GM23338 (cell line): Measurements from ENCODE around the gene MRPL2. TPM values are rescaled to one million over a fixed set of nuclear protein-coding genes. Genes with fewer than 3 reads are reported as not detected.

Experiments
- ATAC-seq: fragments of 200-7000 bp; cut with Tn5 transposase; 3 replicates; pipeline ENCODE4 v1.9.1; 2020
- DNase-seq: peaks from one replicate; pipeline ENCODE4 v3.0.0-alpha.2; 2015; ENCODE audit warnings: low spot score
- H2AFZ ChIP-seq: fragments of 200-600 bp; sonication (generic); 2 replicates; pipeline ENCODE4 v1.8.0; 2016; ENCODE audit warnings: antibody characterized with exemption, mild to moderate bottlenecking, moderate library complexity
- H3F3A ChIP-seq: fragments of 200-600 bp; sonication (generic); replicated peaks from 2 replicates; pipeline ENCODE4 v1.8.0; 2017; ENCODE audit warnings: antibody characterized with exemption, mixed run types, low read depth
- H3K27ac ChIP-seq: fragments of 200-600 bp; sonication (generic); 2 replicates; pipeline ENCODE4 v1.6.1; 2016; ENCODE audit warnings: low read depth
- H3K27me3 ChIP-seq: fragments of 200-600 bp; sonication (generic); 2 replicates; pipeline ENCODE4 v1.8.0; 2016; ENCODE audit warnings: mild to moderate bottlenecking, mixed run types, moderate library complexity; ENCODE audit not compliant: insufficient read depth
- H3K36me3 ChIP-seq: fragments of 200-600 bp; sonication (generic); 2 replicates; pipeline ENCODE4 v1.8.0; 2016; ENCODE audit warnings: mild to moderate bottlenecking; ENCODE audit not compliant: insufficient read depth
- H3K4me1 ChIP-seq: fragments of 200-600 bp; sonication (generic); 2 replicates; pipeline ENCODE4 v1.8.0; 2016; ENCODE audit warnings: mild to moderate bottlenecking, moderate library complexity; ENCODE audit not compliant: insufficient read depth
- H3K4me2 ChIP-seq: fragments of 200-600 bp; sonication (generic); 2 replicates; pipeline ENCODE4 v1.7.1; 2017; ENCODE audit warnings: mixed run types
- H3K4me3 ChIP-seq: fragments of 200-600 bp; sonication (generic); 2 replicates; pipeline ENCODE4 v1.6.1; 2016; ENCODE audit warnings: mixed run types
- H3K79me2 ChIP-seq: fragments of 200-600 bp; sonication (generic); replicated peaks from 2 replicates; pipeline ENCODE4 v1.8.0; 2017; ENCODE audit warnings: mild to moderate bottlenecking; ENCODE audit not compliant: insufficient read depth
- H3K9me2 ChIP-seq: fragments of 200-600 bp; sonication (generic); 2 replicates; pipeline ENCODE4 v1.8.0; 2017; ENCODE audit not compliant: insufficient read depth
- H4K20me1 ChIP-seq: fragments of 200-600 bp; sonication (generic); replicated peaks from 2 replicates; pipeline ENCODE4 v1.8.0; 2017; ENCODE audit warnings: mild to moderate bottlenecking; ENCODE audit not compliant: insufficient read depth
- H3K27ac Mint-ChIP-seq: 2 replicates; pipeline ENCODE4 v1.8.0; 2020; ENCODE audit warnings: inconsistent platforms, mild to moderate bottlenecking, moderate library complexity, mixed read lengths
- H3K27me3 Mint-ChIP-seq: 3 replicates; pipeline ENCODE4 v1.8.0; 2022; ENCODE audit warnings: low read depth, mild to moderate bottlenecking, moderate library complexity, mixed read lengths, inconsistent platforms; ENCODE audit not compliant: insufficient read depth, poor library complexity
- H3K36me3 Mint-ChIP-seq: 3 replicates; pipeline ENCODE4 v1.8.0; 2021; ENCODE audit warnings: low read depth, mild to moderate bottlenecking, inconsistent platforms, moderate library complexity, mixed read lengths
- H3K4me1 Mint-ChIP-seq: 3 replicates; pipeline ENCODE4 v1.8.0; 2020; ENCODE audit warnings: mild to moderate bottlenecking, inconsistent platforms, mixed read lengths
- H3K4me3 Mint-ChIP-seq: 3 replicates; pipeline ENCODE4 v1.8.0; 2021; ENCODE audit warnings: moderate library complexity, mild to moderate bottlenecking, inconsistent platforms, mixed read lengths
- H3K9me3 Mint-ChIP-seq: 3 replicates; pipeline ENCODE4 v1.8.0; 2020; ENCODE audit warnings: moderate library complexity, mild to moderate bottlenecking, inconsistent platforms, mixed read lengths
- ETS1 ChIP-seq: IDR thresholded peaks from 2 replicates; pipeline ENCODE4 v1.6.1; 2016; ENCODE audit warnings: antibody characterized with exemption
- EZH2 ChIP-seq: fragments of 200-600 bp; sonication (generic); IDR thresholded peaks from one replicate; pipeline ENCODE4 v1.8.0; 2017; ENCODE audit warnings: antibody characterized with exemption, mild to moderate bottlenecking, low read depth; ENCODE audit not compliant: unreplicated experiment
- EZH2phosphoT487 ChIP-seq: fragments of 200-600 bp; sonication (generic); IDR thresholded peaks from one replicate; pipeline ENCODE4 v1.8.1; 2018; ENCODE audit warnings: antibody characterized with exemption; ENCODE audit not compliant: unreplicated experiment
- NANOG ChIP-seq: IDR thresholded peaks from 2 replicates; pipeline ENCODE4 v1.6.1; 2016; ENCODE audit warnings: antibody characterized with exemption, borderline replicate concordance
- POLR2AphosphoS5 ChIP-seq: IDR thresholded peaks from 2 replicates; pipeline ENCODE4 v1.6.1; 2016; ENCODE audit warnings: antibody characterized with exemption, low read depth
- STAT1 ChIP-seq: IDR thresholded peaks from one replicate; pipeline ENCODE4 v1.6.1; 2016; ENCODE audit warnings: antibody characterized with exemption; ENCODE audit not compliant: unreplicated experiment
- ZNF114 ChIP-seq: fragments of 250-450 bp; sonication (Bioruptor Pico); IDR thresholded peaks from 2 replicates; pipeline ENCODE4 v1.5.0; 2020; ENCODE audit warnings: mild to moderate bottlenecking, moderate library complexity
- ZNF331 ChIP-seq: fragments of 250-450 bp; sonication (Bioruptor Pico); IDR thresholded peaks from 2 replicates; pipeline ENCODE4 v1.5.0; 2020; ENCODE audit warnings: low read depth, mild to moderate bottlenecking, moderate library complexity
- ZNF462 ChIP-seq: fragments of 250-450 bp; sonication (Bioruptor Pico); IDR thresholded peaks from 2 replicates; pipeline ENCODE4 v1.5.0; 2020; ENCODE audit warnings: mild to moderate bottlenecking, moderate library complexity
- polyA plus RNA-seq: library from polyadenylated mRNA; unstranded; fragments of >200 nt; fragmentation: Nextera tagmentation; extraction: Ambion mirVana; gene quantifications from 2 replicates; pipeline ENCODE4 v1.2.1, GENCODE V29; 2016
- total RNA-seq: library from RNA; depleted of rRNA; stranded (reverse); fragments of >200 nt; shearing (Covaris generic); gene quantifications from 2 replicates; pipeline ENCODE4 v1.2.3, GENCODE V29; 2014
- TF ChIP-seq, protein P1 (sequence below): IDR thresholded peaks from one replicate; pipeline ENCODE4 v1.6.1; 2018; ENCODE audit warnings: antibody characterized with exemption; ENCODE audit not compliant: unreplicated experiment
- TF ChIP-seq, protein P2 (sequence below), 2 experiments: fragments of 200-600 bp in 1 of 2; sonication (generic) in 1 of 2; conservative IDR thresholded peaks; 2 replicates each; pipeline versions ENCODE4 v1.5.1 to v1.6.1; 2016 to 2017; ENCODE audit warnings: antibody characterized with exemption in 2 of 2, low read depth in 2 of 2, mild to moderate bottlenecking in 2 of 2, moderate library complexity in 1 of 2

MRPL2 gene
- total and polyA plus RNA-seq, 2 experiments from 2014 or later: 32.3 to 128 TPM

- TF ChIP-seq, protein P1, sequence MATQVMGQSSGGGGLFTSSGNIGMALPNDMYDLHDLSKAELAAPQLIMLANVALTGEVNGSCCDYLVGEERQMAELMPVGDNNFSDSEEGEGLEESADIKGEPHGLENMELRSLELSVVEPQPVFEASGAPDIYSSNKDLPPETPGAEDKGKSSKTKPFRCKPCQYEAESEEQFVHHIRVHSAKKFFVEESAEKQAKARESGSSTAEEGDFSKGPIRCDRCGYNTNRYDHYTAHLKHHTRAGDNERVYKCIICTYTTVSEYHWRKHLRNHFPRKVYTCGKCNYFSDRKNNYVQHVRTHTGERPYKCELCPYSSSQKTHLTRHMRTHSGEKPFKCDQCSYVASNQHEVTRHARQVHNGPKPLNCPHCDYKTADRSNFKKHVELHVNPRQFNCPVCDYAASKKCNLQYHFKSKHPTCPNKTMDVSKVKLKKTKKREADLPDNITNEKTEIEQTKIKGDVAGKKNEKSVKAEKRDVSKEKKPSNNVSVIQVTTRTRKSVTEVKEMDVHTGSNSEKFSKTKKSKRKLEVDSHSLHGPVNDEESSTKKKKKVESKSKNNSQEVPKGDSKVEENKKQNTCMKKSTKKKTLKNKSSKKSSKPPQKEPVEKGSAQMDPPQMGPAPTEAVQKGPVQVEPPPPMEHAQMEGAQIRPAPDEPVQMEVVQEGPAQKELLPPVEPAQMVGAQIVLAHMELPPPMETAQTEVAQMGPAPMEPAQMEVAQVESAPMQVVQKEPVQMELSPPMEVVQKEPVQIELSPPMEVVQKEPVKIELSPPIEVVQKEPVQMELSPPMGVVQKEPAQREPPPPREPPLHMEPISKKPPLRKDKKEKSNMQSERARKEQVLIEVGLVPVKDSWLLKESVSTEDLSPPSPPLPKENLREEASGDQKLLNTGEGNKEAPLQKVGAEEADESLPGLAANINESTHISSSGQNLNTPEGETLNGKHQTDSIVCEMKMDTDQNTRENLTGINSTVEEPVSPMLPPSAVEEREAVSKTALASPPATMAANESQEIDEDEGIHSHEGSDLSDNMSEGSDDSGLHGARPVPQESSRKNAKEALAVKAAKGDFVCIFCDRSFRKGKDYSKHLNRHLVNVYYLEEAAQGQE: no peak
- TF ChIP-seq ZNF114 (no peak), STAT1 (no peak), ZNF331 (no peak)
Measured at GRCh38 chr6:43019152-43019551, 40.1 kb downstream of the MRPL2 start (continued).

- H3K27ac ChIP-seq: no peak overlapping the region
- peaks cover 13% of the 10 kb centered on the region for H4K20me1 ChIP-seq
- peaks cover 23% of the 10 kb centered on the region for H3K4me1 ChIP-seq
- H3K4me3 ChIP-seq: no peak overlapping the region
- H3K79me2 ChIP-seq: peaks cover 43% of the 10 kb centered on the region
- no peaks in the 10 kb centered on the region for H3K27me3 ChIP-seq
- no peaks in the 10 kb centered on the region for H3K9me2 ChIP-seq
- peaks cover 20% of the 10 kb centered on the region; the same call in 1 of the 2 replicates for H3F3A ChIP-seq
- Mint-ChIP-seq H3K4me1 (peaks cover 35% of the 10 kb centered on the region), H3K27me3 (peaks cover 22% of the 10 kb centered on the region), H3K27ac (no peak overlapping the region), H3K4me3 (no peak overlapping the region; the same call in 2 of the 3 replicates), H3K9me3 (no peaks in the 10 kb centered on the region; the same call in 1 of the 3 replicates), H3K36me3 (peaks cover 58% of the 10 kb centered on the region)
- DNase-seq (no peak), ATAC-seq (no peak)
- H3K36me3 ChIP-seq: peaks cover 16% of the 10 kb centered on the region; the same call in 1 of the 2 replicates
- H2AFZ ChIP-seq: no peak overlapping the region
- no peak overlapping the region for H3K4me2 ChIP-seq
- TF ChIP-seq, protein P2, sequence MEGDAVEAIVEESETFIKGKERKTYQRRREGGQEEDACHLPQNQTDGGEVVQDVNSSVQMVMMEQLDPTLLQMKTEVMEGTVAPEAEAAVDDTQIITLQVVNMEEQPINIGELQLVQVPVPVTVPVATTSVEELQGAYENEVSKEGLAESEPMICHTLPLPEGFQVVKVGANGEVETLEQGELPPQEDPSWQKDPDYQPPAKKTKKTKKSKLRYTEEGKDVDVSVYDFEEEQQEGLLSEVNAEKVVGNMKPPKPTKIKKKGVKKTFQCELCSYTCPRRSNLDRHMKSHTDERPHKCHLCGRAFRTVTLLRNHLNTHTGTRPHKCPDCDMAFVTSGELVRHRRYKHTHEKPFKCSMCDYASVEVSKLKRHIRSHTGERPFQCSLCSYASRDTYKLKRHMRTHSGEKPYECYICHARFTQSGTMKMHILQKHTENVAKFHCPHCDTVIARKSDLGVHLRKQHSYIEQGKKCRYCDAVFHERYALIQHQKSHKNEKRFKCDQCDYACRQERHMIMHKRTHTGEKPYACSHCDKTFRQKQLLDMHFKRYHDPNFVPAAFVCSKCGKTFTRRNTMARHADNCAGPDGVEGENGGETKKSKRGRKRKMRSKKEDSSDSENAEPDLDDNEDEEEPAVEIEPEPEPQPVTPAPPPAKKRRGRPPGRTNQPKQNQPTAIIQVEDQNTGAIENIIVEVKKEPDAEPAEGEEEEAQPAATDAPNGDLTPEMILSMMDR (conservative IDR thresholded peaks at IDR 0.05; ENCODE audit: low read depth in 2 of 2): no peak
- no peak for TF ChIP-seq POLR2AphosphoS5
- no peak for TF ChIP-seq ZNF331
- no peak for TF ChIP-seq NANOG
- no peak for TF ChIP-seq EZH2
- TF ChIP-seq ZNF462 (CRISPR knock-in tag): no peak
- TF ChIP-seq STAT1: no peak
- no peak for TF ChIP-seq EZH2phosphoT487
- no peak for TF ChIP-seq ETS1
- no peak for TF ChIP-seq ZNF114
Measured at GRCh38 chr6:43016943-43017334, 42.3 kb downstream of the MRPL2 start.
